SK-N-SH (cell line): ENCODE measurements around the gene CAMTA2. TPM values are rescaled to one million over a fixed set of nuclear protein-coding genes. Genes with fewer than 3 reads are reported as not detected.

Experiments
- CTCF ChIA-PET: fragments of 300-600, 350-600 bp; formaldehyde crosslinking; extraction: SDS; loops from one replicate; lab custom pipeline; 2021; lab: Yijun Ruan, JAX
- POLR2A ChIA-PET: fragments of 350-600 bp; sonication (Branson Sonifier 250); formaldehyde crosslinking; extraction: SDS; loops from one replicate; lab custom pipeline; 2020; ENCODE audit warnings: antibody characterized with exemption, inconsistent platforms; lab: Yijun Ruan, JAX
- DNase-seq: peaks from one replicate; pipeline ENCODE4 v3.0.0; 2012
- H2AFZ ChIP-seq: fragments of 200-600 bp; sonication (generic); 2 replicates; pipeline ENCODE4 v1.8.1; 2016; ENCODE audit warnings: antibody characterized with exemption, mild to moderate bottlenecking, low read depth
- H3F3A ChIP-seq: fragments of 200-600 bp; sonication (generic); replicated peaks from 2 replicates; pipeline ENCODE3; 2016; ENCODE audit warnings: antibody characterized with exemption, mild to moderate bottlenecking; ENCODE audit not compliant: insufficient read depth
- H3K27ac ChIP-seq, 2 experiments: fragments of 200-500 bp in 1 of 2; fragments of 200-600 bp in 1 of 2; sonication (Bioruptor generic) in 1 of 2; sonication (generic), shearing (Covaris generic) in 1 of 2; 2 replicates each; pipeline versions ENCODE4 v1.5.1 to v1.6.1; 2014 to 2016; ENCODE audit warnings: low read depth in 2 of 2, inconsistent platforms in 1 of 2, low read length in 1 of 2, mild to moderate bottlenecking in 1 of 2, mixed read lengths in 1 of 2
- H3K27me3 ChIP-seq: fragments of 200-600 bp; sonication (generic), shearing (Covaris generic); 2 replicates; pipeline ENCODE4 v1.6.1; 2016; ENCODE audit warnings: mixed run types; ENCODE audit not compliant: insufficient read depth
- H3K36me3 ChIP-seq, 2 experiments: fragments of 200-500 bp in 1 of 2; fragments of 200-600 bp in 1 of 2; sonication (Bioruptor generic) in 1 of 2; sonication (generic) in 1 of 2; replicated peaks in 1 of 2; 2 replicates each; pipeline versions ENCODE3 to v1.5.1; 2014 to 2016; ENCODE audit warnings: low read length in 1 of 2, mild to moderate bottlenecking in 1 of 2; ENCODE audit not compliant: insufficient read depth in 2 of 2, control insufficient read depth in 1 of 2
- H3K4me1 ChIP-seq, 2 experiments: fragments of 200-500 bp in 1 of 2; fragments of 200-600 bp in 1 of 2; sonication (Bioruptor generic) in 1 of 2; sonication (generic), shearing (Covaris generic) in 1 of 2; 2 replicates each; pipeline versions ENCODE4 v1.5.1 to v1.6.1; 2014 to 2016; ENCODE audit warnings: low read depth in 1 of 2, low read length in 1 of 2, mixed run types in 1 of 2; ENCODE audit not compliant: insufficient read depth in 2 of 2, control insufficient read depth in 1 of 2
- H3K4me2 ChIP-seq: fragments of 200-600 bp; sonication (generic), shearing (Covaris generic); 2 replicates; pipeline ENCODE4 v1.6.1; 2017; ENCODE audit warnings: mixed run types
- H3K4me3 ChIP-seq, 2 experiments: fragments of 200-500 bp in 1 of 2; fragments of 200-600 bp in 1 of 2; sonication (Bioruptor generic) in 1 of 2; sonication (generic), shearing (Covaris generic) in 1 of 2; 2 replicates each; pipeline versions ENCODE4 v1.5.1 to v1.8.1; 2014 to 2016; ENCODE audit warnings: low read depth in 2 of 2, inconsistent platforms in 1 of 2, low read length in 1 of 2, mild to moderate bottlenecking in 1 of 2, mixed read lengths in 1 of 2, moderate library complexity in 1 of 2
- H3K79me2 ChIP-seq: fragments of 200-600 bp; sonication (generic); 2 replicates; pipeline ENCODE4 v1.8.1; 2017; ENCODE audit warnings: mild to moderate bottlenecking; ENCODE audit not compliant: insufficient read depth
- H3K9ac ChIP-seq: fragments of 200-600 bp; sonication (generic); 2 replicates; pipeline ENCODE4 v1.6.1; 2017; ENCODE audit warnings: mixed run types
- H3K9me2 ChIP-seq: fragments of 200-600 bp; sonication (generic); 2 replicates; pipeline ENCODE4 v1.6.1; 2017; ENCODE audit warnings: mixed run types
- H3K9me3 ChIP-seq: fragments of 200-600 bp; sonication (generic); 2 replicates; pipeline ENCODE4 v1.6.1; 2017; ENCODE audit warnings: mixed run types, mild to moderate bottlenecking, moderate library complexity
- H4K20me1 ChIP-seq: fragments of 200-600 bp; sonication (generic); 2 replicates; pipeline ENCODE4 v1.6.1; 2017; ENCODE audit warnings: mild to moderate bottlenecking, mixed run types; ENCODE audit not compliant: insufficient read depth
- CTCF ChIP-seq: fragments of 200-600 bp; sonication (generic); IDR thresholded peaks from 2 replicates; pipeline ENCODE4 v1.6.1; 2017; ENCODE audit warnings: antibody characterized with exemption, mild to moderate bottlenecking, moderate library complexity
- EP300 ChIP-seq, 2 experiments: IDR thresholded peaks; 2 replicates each; pipeline versions ENCODE4 v1.4.0 to v1.6.1; 2012; ENCODE audit warnings: borderline replicate concordance in 1 of 2, low read depth in 1 of 2, low read length in 1 of 2
- EZH2phosphoT487 ChIP-seq: fragments of 200-600 bp; sonication (generic); IDR thresholded peaks from 2 replicates; pipeline ENCODE4 v1.6.1; 2017; ENCODE audit warnings: low read depth, mixed run types, mild to moderate bottlenecking, antibody characterized with exemption, moderate library complexity, borderline replicate concordance
- FOSL2 ChIP-seq: IDR thresholded peaks from 2 replicates; pipeline ENCODE4 v1.4.0; 2012; ENCODE audit warnings: low read depth, mild to moderate bottlenecking, moderate library complexity, borderline replicate concordance
- FOXM1 ChIP-seq: IDR thresholded peaks from 2 replicates; pipeline ENCODE4 v1.4.0; 2012; ENCODE audit warnings: low read depth, mild to moderate bottlenecking
- GATA2 ChIP-seq: sonication (generic); formaldehyde crosslinking; IDR thresholded peaks from 2 replicates; pipeline ENCODE4 v1.5.0; 2020; ENCODE audit warnings: mild to moderate bottlenecking, missing genetic modification reagents
- JUND ChIP-seq: IDR thresholded peaks from 2 replicates; pipeline ENCODE4 v1.4.0; 2012
- MAX ChIP-seq: IDR thresholded peaks from 2 replicates; pipeline ENCODE4 v1.4.0; 2012; ENCODE audit warnings: low read depth
- MXI1 ChIP-seq: IDR thresholded peaks from 2 replicates; pipeline ENCODE4 v1.6.1; 2012; ENCODE audit warnings: mild to moderate bottlenecking, low read depth, low read length, improper control_type of control experiment
- NFIC ChIP-seq: IDR thresholded peaks from 2 replicates; pipeline ENCODE4 v1.4.0; 2012; ENCODE audit warnings: borderline replicate concordance
- NRF1 ChIP-seq: IDR thresholded peaks from 2 replicates; pipeline ENCODE4 v1.6.1; 2012; ENCODE audit warnings: low read depth, mild to moderate bottlenecking, low read length
- PBX3 ChIP-seq: IDR thresholded peaks from 2 replicates; pipeline ENCODE4; 2012
- POLR2AphosphoS5 ChIP-seq: IDR thresholded peaks from 2 replicates; pipeline ENCODE4 v1.6.1; 2012; ENCODE audit warnings: low read depth, low read length
- RAD21 ChIP-seq: IDR thresholded peaks from 2 replicates; pipeline ENCODE4 v1.6.1; 2012; ENCODE audit warnings: mild to moderate bottlenecking, low read length
- RCOR1 ChIP-seq: fragments of 150-350 bp; IDR thresholded peaks from 2 replicates; pipeline ENCODE4 v1.6.1; 2017; ENCODE audit warnings: antibody characterized with exemption, low read length
- RXRA ChIP-seq: IDR thresholded peaks from 2 replicates; pipeline ENCODE4 v1.4.0; 2012; ENCODE audit warnings: low read depth, mild to moderate bottlenecking, borderline replicate concordance
- SIN3A ChIP-seq: IDR thresholded peaks from 2 replicates; pipeline ENCODE4 v1.6.1; 2012; ENCODE audit warnings: low read depth, mild to moderate bottlenecking, low read length, moderate library complexity, borderline replicate concordance
- SMC3 ChIP-seq: IDR thresholded peaks from 2 replicates; pipeline ENCODE4 v1.6.1; 2012; ENCODE audit warnings: low read depth, low read length, improper control_type of control experiment
- TAF1 ChIP-seq: IDR thresholded peaks from 2 replicates; pipeline ENCODE4 v1.6.1; 2012; ENCODE audit warnings: low read depth, mild to moderate bottlenecking, low read length, moderate library complexity, borderline replicate concordance
- TCF12 ChIP-seq: IDR thresholded peaks from 2 replicates; pipeline ENCODE4 v1.4.0; 2012
- USF1 ChIP-seq: IDR thresholded peaks from 2 replicates; pipeline ENCODE4 v1.4.0; 2012; ENCODE audit warnings: low read depth, borderline replicate concordance
- USF2 ChIP-seq: fragments of 150-350 bp; IDR thresholded peaks from 2 replicates; pipeline ENCODE4 v1.6.1; 2017; ENCODE audit warnings: antibody characterized with exemption, low read length, low read depth, borderline replicate concordance
- YY1 ChIP-seq: IDR thresholded peaks from 2 replicates; pipeline ENCODE4 v1.4.0; 2012; ENCODE audit warnings: low read depth, mild to moderate bottlenecking
- ZBTB33 ChIP-seq: IDR thresholded peaks from 2 replicates; pipeline ENCODE4 v1.4.0; 2012; ENCODE audit warnings: low read depth, borderline replicate concordance
- WGBS: methylation state at CpG from one replicate; pipeline ENCODE4 v1.1.6; 2017; ENCODE audit warnings: low lambda C conversion rate; 5-methylcytosine and 5-hydroxymethylcytosine counted together
- polyA plus RNA-seq, 3 experiments: library from polyadenylated mRNA; depleted of rRNA; stranded (reverse); fragments of >200 nt; gene quantifications; 2 replicates each; pipeline ENCODE4 v1.2.3, GENCODE V29; 2012

CAMTA2 gene
- polyA plus RNA-seq, 1 of the 3 experiments (the other 2 are of a cell fraction) = 27.0 TPM

GRCh38 chr17:4953451-4953961, 34.0 kb downstream of the CAMTA2 start:
- 90% methylated on average over 8 of the region's 14 CpGs for WGBS
- Histone ChIP-seq H3K27me3 (no peaks in the 10 kb centered on the region), H4K20me1 (no peaks in the 10 kb centered on the region; the same call in 1 of the 2 replicates), H3K79me2 (peaks cover 25% of the 10 kb centered on the region), H3K4me1 (peaks cover 20 to 30% of the 10 kb centered on the region in 2 experiments; a peak in 3 of 4 replicates), H3K9ac (0 out of 2 replicates have a peak overlapping the region, but pooled peaks have one; percentile 28), H2AFZ (peak overlapping the region; percentile 11; the same call in 1 of the 2 replicates), H3K9me3 (no peaks in the 10 kb centered on the region), H3K4me3 (no peak overlapping the region), H3K36me3 (no peaks in the 10 kb centered on the region), H3K9me2 (no peaks in the 10 kb centered on the region), H3F3A (peaks cover 34% of the 10 kb centered on the region), H3K27ac (peak overlapping the region in 1 of 2 experiments; percentile 45; a peak in 3 of 4 replicates), H3K4me2 (peak overlapping the region; percentile 47)
- POLR2A ChIA-PET = interaction anchor here (4.6 to 6.7 kb wide), 2 partner anchors 13 to 14 kb away, joined by 16 to 56 read pairs; partner anchors contain the start of genes RNF167, SLC25A11 and SPAG7
- TF ChIP-seq RAD21 (no peak), FOSL2 (0 out of 2 replicates have a peak, but pooled peaks have one; percentile 3), POLR2AphosphoS5 (no peak), CTCF (no peak), TCF12 (peak; percentile 30; the same call in 1 of the 2 replicates), MXI1 (no peak), NFIC (no peak), USF1 (no peak), YY1 (no peak), GATA2 (CRISPR knock-in tag) (no peak), MAX (0 out of 2 replicates have a peak, but pooled peaks have one; percentile 23), SIN3A (0 out of 2 replicates have a peak, but pooled peaks have one; percentile 30), TAF1 (no peak), RCOR1 (no peak), JUND (no peak), RXRA (no peak), EP300 (IDR thresholded peaks at IDR 0.05; ENCODE audit: borderline replicate concordance in 1 of 2, low read depth in 1 of 2, low read length in 1 of 2) (no peak), SMC3 (no peak), FOXM1 (no peak), ZBTB33 (no peak), EZH2phosphoT487 (no peak), NRF1 (no peak), PBX3 (no peak), USF2 (no peak)
- CTCF ChIA-PET = interaction anchor here (0.9 to 1.4 kb wide), 4 partner anchors 14 to 109 kb away, joined by 3 to 7 read pairs (median 4); partner anchors contain the start of genes CAMTA2 and SPAG7
- no peak for DNase-seq
